Mesothelial cell of epicardium (in vitro differentiated cells): Measurements from ENCODE around the gene MRPL30. TPM values are rescaled to one million over a fixed set of nuclear protein-coding genes. Genes with fewer than 3 reads are reported as not detected.

Experiments used
- DNase-seq, 2 experiments: peaks; one replicate each; pipeline ENCODE4 v3.0.0; 2021; ENCODE audit warnings: low spot score in 2 of 2; ENCODE audit not compliant: unreplicated experiment in 2 of 2
- H3K27ac Mint-ChIP-seq: 2 replicates; pipeline ENCODE4 v1.8.0; 2021; ENCODE audit warnings: mixed read lengths
- H3K27me3 Mint-ChIP-seq: 2 replicates; pipeline ENCODE4 v1.8.0; 2021; ENCODE audit warnings: low read depth, mixed read lengths
- H3K36me3 Mint-ChIP-seq: 2 replicates; pipeline ENCODE4 v1.8.0; 2021; ENCODE audit warnings: mixed read lengths
- H3K4me1 Mint-ChIP-seq: 2 replicates; pipeline ENCODE4 v1.8.0; 2021; ENCODE audit warnings: mixed read lengths
- H3K4me3 Mint-ChIP-seq: 2 replicates; pipeline ENCODE4 v1.8.0; 2021; ENCODE audit warnings: mild to moderate bottlenecking, moderate library complexity, mixed read lengths
- H3K9me3 Mint-ChIP-seq: 2 replicates; pipeline ENCODE4 v1.8.0; 2021; ENCODE audit warnings: mixed read lengths
- CTCF ChIP-seq: fragments of 200-600 bp; sonication (generic); IDR thresholded peaks from one replicate; pipeline ENCODE4 v1.5.0; 2021; ENCODE audit warnings: antibody characterized with exemption; ENCODE audit not compliant: unreplicated experiment
- total RNA-seq: library from RNA; stranded (reverse); gene quantifications from 3 replicates; pipeline ENCODE4 v1.2.1, GENCODE V29; 2021

MRPL30 gene
- total RNA-seq, 1 donor from 2014 or later, result 33.3 TPM

GRCh38 chr2:99169534-99169933 lies 11.4 kb upstream of the MRPL30 start:
- H3K4me1 Mint-ChIP-seq, result no peaks in the 10 kb centered on the region
- H3K9me3 Mint-ChIP-seq, result no peaks in the 10 kb centered on the region
- no peaks in the 10 kb centered on the region for H3K27me3 Mint-ChIP-seq
- no peak overlapping the region for H3K27ac Mint-ChIP-seq
- H3K36me3 Mint-ChIP-seq, result peaks cover 9% of the 10 kb centered on the region
- no peak for DNase-seq
- no peak overlapping the region for H3K4me3 Mint-ChIP-seq
- no peak for TF ChIP-seq CTCF

- no peaks in the 10 kb centered on the region for H3K27me3 Mint-ChIP-seq
- H3K36me3 Mint-ChIP-seq, result peaks cover 6% of the 10 kb centered on the region
Measured at GRCh38 chr2:99171377-99172140, 9.4 kb upstream of the MRPL30 start.

GRCh38 chr2:99181624-99182000 lies 628 bp downstream of the MRPL30 start:
- Mint-ChIP-seq H3K4me1 (peaks cover 30% of the 10 kb centered on the region), H3K9me3 (no peaks in the 10 kb centered on the region), H3K27me3 (no peaks in the 10 kb centered on the region), H3K4me3 (peak overlapping the region; percentile 99), H3K36me3 (no peaks in the 10 kb centered on the region), H3K27ac (peak overlapping the region; percentile 99)
- TF ChIP-seq CTCF, result no peak
- no peak for DNase-seq

More at GRCh38 chr2:99171377-99172140, 9.4 kb upstream of the MRPL30 start:
- H3K4me1 Mint-ChIP-seq, result no peaks in the 10 kb centered on the region
- TF ChIP-seq CTCF, result no peak
- no peak overlapping the region for H3K27ac Mint-ChIP-seq
- H3K9me3 Mint-ChIP-seq, result no peaks in the 10 kb centered on the region
- DNase-seq, result no peak
- no peak overlapping the region for H3K4me3 Mint-ChIP-seq

GRCh38 chr2:99183025-99183424 lies 2.0 kb downstream of the MRPL30 start:
- H3K4me1 Mint-ChIP-seq, result peaks cover 30% of the 10 kb centered on the region
- no peak overlapping the region for H3K27ac Mint-ChIP-seq
- no peak for TF ChIP-seq CTCF

GRCh38 chr2:99184811-99185210 lies 3.8 kb downstream of the MRPL30 start:
- no peaks in the 10 kb centered on the region for H3K9me3 Mint-ChIP-seq
- H3K27me3 Mint-ChIP-seq, result no peaks in the 10 kb centered on the region
- H3K4me1 Mint-ChIP-seq, result peaks cover 22% of the 10 kb centered on the region
- peaks cover 4% of the 10 kb centered on the region for H3K36me3 Mint-ChIP-seq
- H3K27ac Mint-ChIP-seq, result no peak overlapping the region
- no peak overlapping the region for H3K4me3 Mint-ChIP-seq
- DNase-seq, result no peak
- TF ChIP-seq CTCF, result no peak

More at GRCh38 chr2:99183025-99183424, 2.0 kb downstream of the MRPL30 start:
- no peak for DNase-seq
- peak overlapping the region; percentile 3 for H3K4me3 Mint-ChIP-seq
- no peaks in the 10 kb centered on the region for H3K36me3 Mint-ChIP-seq
- H3K9me3 Mint-ChIP-seq, result no peaks in the 10 kb centered on the region
- no peaks in the 10 kb centered on the region for H3K27me3 Mint-ChIP-seq

- Mint-ChIP-seq H3K27ac (no peak overlapping the region), H3K27me3 (no peaks in the 10 kb centered on the region), H3K9me3 (no peaks in the 10 kb centered on the region), H3K4me1 (peaks cover 9% of the 10 kb centered on the region), H3K36me3 (peaks cover 16% of the 10 kb centered on the region), H3K4me3 (no peak overlapping the region)
- no peak for TF ChIP-seq CTCF
- no peak for DNase-seq
Measured at GRCh38 chr2:99187011-99187410, 6.0 kb downstream of the MRPL30 start.
